Measurements from ENCODE around the gene SUMF1.

SUMF1 gene

GRCh38 chr3:4411236-4411635 lies 55.8 kb downstream of the SUMF1 start:
- DNase-seq = no peak

GRCh38 chr3:4410606-4411005 lies 56.5 kb downstream of the SUMF1 start:
- DNase-seq = no peak

- peak; percentile 72 for DNase-seq
These were observed 57.0 kb downstream of the SUMF1 start for GRCh38 chr3:4409971-4410573.

- peak; percentile 90 for DNase-seq
These were observed 57.7 kb downstream of the SUMF1 start for GRCh38 chr3:4409415-4409814.

- no peak for DNase-seq
These were observed 58.1 kb downstream of the SUMF1 start for GRCh38 chr3:4408958-4409357.

DNA sequence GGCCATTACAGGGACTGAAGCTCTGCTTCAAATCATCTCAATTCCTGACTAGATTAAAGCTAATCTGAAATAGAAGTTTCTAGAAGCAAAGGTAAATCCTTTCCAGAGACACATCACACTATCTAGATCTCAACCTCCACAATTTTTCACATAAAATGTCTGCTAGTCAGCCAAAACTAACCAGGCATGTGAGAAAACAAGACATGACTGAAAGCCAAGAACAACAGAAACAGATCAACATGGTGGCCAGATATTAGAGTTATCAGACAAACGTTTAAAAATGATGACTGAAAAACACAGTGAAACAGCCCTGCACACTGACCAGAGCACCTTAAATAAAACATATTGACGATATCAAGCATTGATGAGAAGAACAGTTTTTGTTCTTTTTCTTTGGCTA lies 59.1 kb downstream of the SUMF1 start:
- no peak for DNase-seq

DNA sequence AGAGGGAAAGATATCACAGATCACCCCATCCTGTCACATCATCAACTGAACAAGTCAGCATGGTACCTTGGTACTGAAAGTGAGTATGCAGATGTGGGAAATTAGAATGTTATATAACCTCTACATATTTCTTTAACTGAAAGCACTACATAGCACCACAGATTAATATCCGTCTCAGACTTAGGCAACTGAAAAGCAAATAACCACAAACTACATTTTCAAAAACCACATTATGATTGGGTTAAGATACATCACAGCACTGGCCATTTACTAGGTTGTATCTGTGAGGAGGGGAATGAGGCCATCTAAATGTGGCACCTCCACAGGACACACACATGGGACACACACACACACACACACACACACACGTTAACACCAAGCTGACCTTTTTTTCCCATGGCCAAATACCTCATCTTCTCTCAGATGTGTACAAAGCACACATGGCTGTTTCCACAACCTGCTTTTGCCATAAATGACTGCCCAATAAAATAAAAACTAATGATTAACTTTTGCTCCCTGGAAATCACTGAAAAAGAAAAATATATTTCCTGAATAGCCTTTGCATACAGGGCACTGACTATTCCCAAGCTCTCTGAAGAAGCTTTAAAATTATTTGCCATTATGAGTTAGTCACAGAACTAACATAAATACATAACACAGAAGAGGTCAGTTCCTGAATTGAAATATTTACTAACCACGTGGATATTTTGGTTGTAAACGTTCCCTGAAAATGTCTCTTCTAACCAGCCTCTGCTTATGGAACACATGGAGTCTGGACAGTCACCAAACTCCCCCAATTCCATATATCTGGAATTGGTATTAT lies 60.1 kb downstream of the SUMF1 start:
- peak; percentile 55 for DNase-seq

- no peak for DNase-seq
These were observed 62.2 kb downstream of the SUMF1 start for GRCh38 chr3:4404881-4405280.

DNA sequence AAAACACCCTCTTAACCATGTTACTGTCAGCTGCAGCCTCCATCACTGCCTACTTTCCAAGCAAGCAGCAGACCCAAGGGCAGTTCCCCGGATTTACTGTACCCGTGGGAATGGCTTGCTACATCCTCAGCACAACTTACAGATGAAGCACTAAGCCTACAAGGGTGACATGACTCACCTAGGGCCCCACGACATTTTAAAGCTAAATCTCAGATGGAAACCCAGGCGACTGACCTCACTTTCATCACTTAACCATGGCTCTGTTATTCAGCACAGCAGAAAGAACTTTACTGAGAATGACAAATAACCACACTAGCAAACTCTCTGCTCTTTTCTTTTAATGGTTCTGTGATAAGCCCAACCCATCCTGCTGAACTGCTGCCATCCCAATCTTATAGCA lies 65.6 kb downstream of the SUMF1 start:
- peak; percentile 52 for DNase-seq

DNA sequence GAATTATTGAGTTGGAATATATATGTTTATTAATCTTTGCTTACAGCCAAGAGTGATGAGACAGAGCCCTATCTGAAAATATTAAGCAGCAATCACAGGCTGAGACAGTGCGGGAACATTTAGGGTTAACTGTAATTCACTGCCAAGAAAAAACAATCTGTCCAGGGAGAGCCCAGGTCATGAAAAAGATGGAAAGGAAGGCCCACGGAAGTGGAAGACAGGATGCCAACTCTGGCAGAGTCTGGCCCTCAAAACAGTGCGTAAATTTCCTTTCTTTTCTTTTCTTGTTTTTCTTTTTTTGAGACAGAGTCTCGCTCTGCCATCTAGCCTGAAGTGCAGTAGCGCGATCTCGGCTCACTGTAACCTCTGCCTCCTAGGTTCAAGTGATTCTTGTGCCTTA lies 67.6 kb downstream of the SUMF1 start:
- DNase-seq = no peak

DNA sequence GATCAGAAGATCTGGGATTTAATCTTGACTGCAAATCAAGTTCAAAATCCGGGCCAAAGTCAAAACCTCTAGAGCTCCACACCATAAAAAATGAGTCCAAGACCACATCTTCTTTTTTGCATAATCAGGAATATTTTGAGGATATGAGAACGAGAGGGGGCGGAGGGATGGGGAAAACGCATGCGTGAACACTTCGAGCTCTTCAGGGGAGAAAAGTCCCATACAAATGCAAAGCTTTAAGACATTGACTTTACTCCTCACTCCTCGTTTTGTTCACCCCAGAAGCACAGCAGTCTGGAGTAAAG lies 68.2 kb downstream of the SUMF1 start:
- DNase-seq = no peak

DNA sequence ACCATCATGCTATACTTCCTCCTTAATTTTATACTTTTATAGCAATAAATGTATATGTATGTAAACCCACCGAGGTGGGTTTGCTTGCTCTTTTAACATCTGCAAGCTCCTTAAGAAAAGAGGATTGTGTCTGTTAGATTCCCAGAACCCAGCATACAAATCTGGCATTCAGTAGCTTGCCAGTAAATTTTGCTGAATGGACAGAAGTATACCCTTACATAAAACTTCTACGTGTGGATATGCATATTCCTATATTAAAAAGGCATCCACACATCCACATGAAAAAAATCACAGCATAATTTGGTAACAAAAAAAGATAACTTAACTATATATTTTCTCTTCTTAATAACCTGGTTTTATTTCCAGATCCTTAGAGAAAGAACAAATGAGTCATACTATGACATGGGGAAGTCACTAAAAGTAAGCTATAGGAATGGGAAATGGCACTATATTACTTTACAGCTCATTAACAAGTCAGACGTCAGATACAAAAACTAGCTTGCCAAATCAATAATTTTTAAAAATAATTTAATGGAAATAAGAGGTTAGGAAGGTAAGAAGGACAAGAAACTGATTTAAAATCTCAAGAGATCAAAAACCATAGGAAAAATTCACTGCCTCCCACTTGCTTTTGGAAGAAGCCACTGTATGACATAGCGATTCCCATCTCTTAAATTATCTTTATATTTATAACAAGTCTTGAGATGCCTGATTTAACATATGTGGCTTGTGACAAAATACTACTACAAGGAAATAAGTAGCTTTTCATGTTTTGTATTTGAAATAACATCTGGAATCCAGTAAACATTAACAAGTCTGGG lies 68.7 kb downstream of the SUMF1 start:
- no peak for DNase-seq

DNA sequence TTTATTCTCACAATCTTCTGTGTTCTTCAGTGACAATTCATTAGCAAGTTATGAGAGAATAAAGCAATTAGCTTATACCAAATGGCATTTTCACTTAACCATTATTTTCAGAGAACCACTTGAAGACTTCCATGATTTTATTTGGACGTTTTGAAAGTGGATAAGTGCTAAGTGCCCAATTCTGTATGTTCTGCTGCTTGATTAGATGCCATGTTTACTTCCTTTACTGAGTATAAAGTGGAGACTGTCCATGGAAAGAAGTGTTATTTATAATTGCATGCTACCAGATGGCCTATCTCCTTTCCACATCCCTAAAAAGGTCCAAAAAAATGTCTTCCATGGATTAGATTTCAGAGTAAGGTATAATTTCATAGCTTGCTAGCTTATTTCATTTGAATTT lies 69.6 kb downstream of the SUMF1 start:
- DNase-seq = no peak

GRCh38 chr3:4396542-4396941 lies 70.5 kb downstream of the SUMF1 start:
- DNase-seq = no peak

DNA sequence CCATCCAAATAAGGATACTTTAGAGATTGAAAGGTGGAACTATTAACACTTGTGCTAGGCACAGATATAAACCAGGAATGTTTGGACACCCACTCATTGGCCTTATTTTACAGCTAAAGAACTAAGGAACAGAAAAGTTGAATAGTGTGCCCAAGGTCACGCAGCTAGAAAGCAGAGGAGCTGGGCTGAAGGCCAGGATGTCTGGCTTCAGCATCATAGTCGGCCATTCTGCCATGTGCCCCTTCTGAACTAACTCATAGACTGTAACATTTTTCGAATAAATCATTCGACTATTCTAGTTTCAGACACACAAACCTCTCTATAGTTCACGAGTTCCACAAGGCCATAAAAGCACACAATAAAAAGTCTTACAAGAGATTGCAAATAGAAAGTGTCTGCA lies 71.1 kb downstream of the SUMF1 start:
- DNase-seq = no peak

- DNase-seq = peak; percentile 47
These were observed 71.6 kb downstream of the SUMF1 start for GRCh38 chr3:4395448-4395847.

GRCh38 chr3:4394567-4394966 lies 72.5 kb downstream of the SUMF1 start:
- DNase-seq = no peak

GRCh38 chr3:4394048-4394447 lies 73.0 kb downstream of the SUMF1 start:
- peak; percentile 83 for DNase-seq

DNA sequence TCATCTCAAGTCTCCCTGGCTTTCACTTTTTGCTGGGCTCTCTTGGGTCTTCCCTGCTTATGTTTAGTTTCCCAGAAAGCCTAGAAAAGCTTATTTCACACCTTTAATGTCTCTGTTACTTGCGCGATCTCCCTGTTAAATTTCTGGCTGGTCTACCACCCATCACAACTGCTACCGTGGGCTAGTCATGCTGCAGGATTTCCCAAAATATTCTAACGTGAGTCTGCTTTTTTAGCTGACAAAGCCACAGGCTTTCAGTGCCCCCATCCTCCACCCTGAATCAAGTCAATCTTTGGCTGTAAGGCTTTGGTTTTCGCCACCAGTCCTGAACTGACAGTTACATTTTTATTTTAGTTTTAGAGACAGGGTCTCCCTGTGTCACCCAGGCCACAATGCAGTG lies 74.1 kb downstream of the SUMF1 start:
- peak; percentile 28 for DNase-seq

DNA sequence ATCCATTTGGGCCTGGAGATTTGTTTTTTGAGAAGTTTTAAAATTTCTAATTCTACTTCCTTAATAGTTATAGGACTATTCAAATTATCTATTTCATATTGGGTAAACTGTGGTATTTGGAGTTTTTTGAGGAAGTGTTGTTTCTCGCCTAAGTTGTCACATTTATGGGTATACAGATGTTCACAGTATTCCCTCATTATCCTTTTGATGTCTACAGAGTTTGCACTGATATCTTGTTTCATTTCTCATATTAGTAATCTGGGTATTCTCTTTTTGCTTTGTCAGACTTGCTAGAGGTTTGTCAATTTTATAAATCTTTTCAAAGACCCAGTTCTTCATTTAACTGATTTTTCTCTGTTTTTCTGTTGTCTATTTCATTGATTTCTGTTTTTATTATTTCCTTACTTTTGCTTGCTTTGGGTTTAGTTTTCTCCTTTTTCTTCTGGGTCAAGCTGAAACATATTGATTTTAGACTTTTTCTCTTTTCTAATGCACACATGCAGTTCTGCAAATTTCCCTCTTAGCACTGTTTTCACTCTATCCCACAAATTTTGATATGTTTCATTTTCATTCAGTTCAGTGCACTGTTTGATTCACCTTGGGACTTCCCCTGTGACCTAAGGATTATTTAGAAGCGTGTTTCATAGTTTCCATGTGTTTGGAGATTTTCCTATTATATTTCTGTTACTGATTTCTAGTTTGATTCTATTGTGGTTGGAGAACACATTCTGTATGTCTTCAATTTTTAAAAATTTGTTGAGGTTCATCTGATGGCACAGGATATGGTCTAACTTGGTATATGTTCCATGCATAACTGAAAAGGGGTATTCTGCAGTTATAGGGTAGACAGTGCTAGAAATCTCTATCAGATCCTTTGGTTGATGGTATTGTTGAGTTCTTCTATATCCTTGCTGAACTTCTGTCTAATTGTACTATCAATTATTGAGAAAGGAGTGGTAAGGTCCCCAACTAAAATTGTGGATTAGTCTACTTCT lies 79.6 kb downstream of the SUMF1 start:
- DNase-seq = peak; percentile 64

GRCh38 chr3:4385201-4385600 lies 81.9 kb downstream of the SUMF1 start:
- no peak for DNase-seq

- DNase-seq = no peak
These were observed 87.1 kb downstream of the SUMF1 start for GRCh38 chr3:4380013-4380412.

- no peak for DNase-seq
These were observed 90.6 kb downstream of the SUMF1 start for GRCh38 chr3:4376499-4376898.

Data from activated CD4-positive, alpha-beta T cell treated with anti-CD3 and anti-CD28 coated beads, Interleukin-2, Interleukin-6, amounts not matched to agents 100 ng/mL and 50 ng/mL, durations not matched to agents 16 hours and 8 hours (primary cell).